ENCODE results near the gene PRKAG2.

PRKAG2 gene

GRCh38 chr7:151603951-151604350 is 273.0 kb downstream of the PRKAG2 start:
- TF ChIP-seq CTCF (IDR thresholded peaks at IDR 0.05; ENCODE audit: low read depth, low read length, missing control alignments) = no peak
- Histone ChIP-seq H3K4me3 (ENCODE audit: low read depth, low read length) (no peak overlapping the region), H3K27ac (no peak overlapping the region), H3K36me3 (replicated peaks) (peaks cover 17% of the 10 kb centered on the region), H3K27me3 (replicated peaks) (no peaks in the 10 kb centered on the region)
- no peak for DNase-seq
- in situ Hi-C loops (cut with HindIII; ENCODE audit: low pct_ligation_motif_present, low sequenced_read_pairs) = no loop called here

GRCh38 chr7:151601521-151602305 is 275.2 kb downstream of the PRKAG2 start:
- in situ Hi-C loops (cut with HindIII; ENCODE audit: low pct_ligation_motif_present, low sequenced_read_pairs) = no loop called here
- DNase-seq = peak; percentile 9
- no peaks in the 10 kb centered on the region for H3K27me3 ChIP-seq (replicated peaks)
- no peak for TF ChIP-seq CTCF (IDR thresholded peaks at IDR 0.05; ENCODE audit: low read depth, low read length, missing control alignments)
- H3K36me3 ChIP-seq (replicated peaks) = peaks cover 15% of the 10 kb centered on the region
- peak overlapping the region; percentile 89 for H3K27ac ChIP-seq
- no peak overlapping the region for H3K4me3 ChIP-seq (ENCODE audit: low read depth, low read length)

- peak overlapping the region; percentile 89 for H3K27ac ChIP-seq
- no peak for TF ChIP-seq CTCF (IDR thresholded peaks at IDR 0.05; ENCODE audit: low read depth, low read length, missing control alignments)
- no peak for DNase-seq
- H3K36me3 ChIP-seq (replicated peaks) = peaks cover 15% of the 10 kb centered on the region
- H3K27me3 ChIP-seq (replicated peaks) = no peaks in the 10 kb centered on the region
- in situ Hi-C loops (cut with HindIII; ENCODE audit: low pct_ligation_motif_present, low sequenced_read_pairs) = no loop called here
- no peak overlapping the region for H3K4me3 ChIP-seq (ENCODE audit: low read depth, low read length)
These were observed 276.6 kb downstream of the PRKAG2 start for GRCh38 chr7:151600331-151600730.

- peak overlapping the region; percentile 89 for H3K27ac ChIP-seq
These were observed 277.3 kb downstream of the PRKAG2 start for GRCh38 chr7:151599401-151600227.

More at GRCh38 chr7:151599401-151600227, 277.3 kb downstream of the PRKAG2 start:
- Histone ChIP-seq H3K36me3 (replicated peaks) (peaks cover 19% of the 10 kb centered on the region), H3K4me3 (ENCODE audit: low read depth, low read length) (no peak overlapping the region), H3K27me3 (replicated peaks) (no peaks in the 10 kb centered on the region)
- TF ChIP-seq CTCF (IDR thresholded peaks at IDR 0.05; ENCODE audit: low read depth, low read length, missing control alignments) = peak; percentile 34
- in situ Hi-C loops (cut with HindIII; ENCODE audit: low pct_ligation_motif_present, low sequenced_read_pairs) = no loop called here
- DNase-seq = peak; percentile 92

All from brain microvascular endothelial cell (primary cell).